ENCODE measurements around the gene PRICKLE2.

GRCh38 chr3:64222501-64223111 is 2.7 kb downstream of the PRICKLE2 start:
- TF ChIP-seq CTCF (IDR thresholded peaks at IDR 0.05) (no peak), POLR2A (IDR thresholded peaks at IDR 0.05) (no peak)

Data from testis (tissue), 2 donors.